ENCODE data around the gene COL11A2. TPM values are rescaled to one million over a fixed set of nuclear protein-coding genes. Genes with fewer than 3 reads are reported as not detected.

COL11A2 gene
- total RNA-seq, 1 experiment from 2014 or later = 7.6 TPM

GRCh38 chr6:33170176-33171015 is 21.9 kb downstream of the COL11A2 start (continued):
- TF ChIP-seq ZBTB33 (IDR thresholded peaks at IDR 0.05; ENCODE audit: extremely low read depth, insufficient replicate concordance, low read length) = no peak
- no peak for TF ChIP-seq RAD21 (IDR thresholded peaks at IDR 0.05; ENCODE audit: low read depth)
- TF ChIP-seq JUND (IDR thresholded peaks at IDR 0.05) = no peak
- TF ChIP-seq ATF3 (IDR thresholded peaks at IDR 0.05) = no peak

- H3K9me2 ChIP-seq (ENCODE audit: insufficient read depth) = no peaks in the 10 kb centered on the region
- TF ChIP-seq POLR2AphosphoS5 (IDR thresholded peaks at IDR 0.05; ENCODE audit: low read depth, low read length) = no peak
- no peak for TF ChIP-seq EGR1 (IDR thresholded peaks at IDR 0.05; ENCODE audit: low read depth)
- TF ChIP-seq SRF (IDR thresholded peaks at IDR 0.05; ENCODE audit: low read depth) = no peak
- no peak for TF ChIP-seq ZNF274 (IDR thresholded peaks at IDR 0.05; ENCODE audit: low read depth, low read length)
- TF ChIP-seq SP1 (IDR thresholded peaks at IDR 0.05; ENCODE audit: low read depth) = no peak
- no peak for TF ChIP-seq ZBTB33 (IDR thresholded peaks at IDR 0.05; ENCODE audit: extremely low read depth, insufficient replicate concordance, low read length)
- TF ChIP-seq ELF1 (IDR thresholded peaks at IDR 0.05; ENCODE audit: borderline replicate concordance, low read depth) = no peak
- no peak for TF ChIP-seq FOSL1 (IDR thresholded peaks at IDR 0.05; ENCODE audit: low read depth)
- H4K20me1 ChIP-seq (ENCODE audit: insufficient read depth) = no peaks in the 10 kb centered on the region
- no TSS peak for BruUV-seq (replicated peaks)
- no peak overlapping the region for H3K4me2 ChIP-seq (ENCODE audit: low read length)
- H2AFZ ChIP-seq (ENCODE audit: low read depth, low read length, poor library complexity, severe bottlenecking) = no peak overlapping the region
- no peak overlapping the region for H3K27ac ChIP-seq (ENCODE audit: low read depth, low read length)
- H3K27me3 ChIP-seq (ENCODE audit: insufficient read depth, low read length) = no peaks in the 10 kb centered on the region
- no peak overlapping the region for H3K4me3 ChIP-seq (replicated peaks in 1 of 2; ENCODE audit: low read depth in 1 of 2, low read length in 2 of 2)
- no peak overlapping the region for H3K9ac ChIP-seq (ENCODE audit: low read length)
- ChIA-PET POLR2A (no interaction called here), CTCF (no interaction called here), RAD21 (ENCODE audit: low non-redundant PET in 1 of 2, low total read pairs in 2 of 2, uncharacterized antibody in 2 of 2, unreplicated experiment in 2 of 2) (no interaction called here)
- H3K36me3 ChIP-seq (ENCODE audit: control insufficient read depth in 1 of 2, insufficient read depth in 2 of 2, low read length in 2 of 2) = no peaks in the 10 kb centered on the region
- DNase-seq (ENCODE audit: low read depth, low spot score) = no peak
- intact Hi-C loops (cut with micrococcal nuclease) = no loop called here
- no peak for ATAC-seq
- H3K9me3 ChIP-seq (ENCODE audit: control insufficient read depth in 1 of 2, insufficient read depth in 1 of 2, low read depth in 1 of 2, low read length in 2 of 2) = no peaks in the 10 kb centered on the region
- no peaks in the 10 kb centered on the region for H3K4me1 ChIP-seq (ENCODE audit: control insufficient read depth in 1 of 2, insufficient read depth in 2 of 2, low read length in 2 of 2)
- no peaks in the 10 kb centered on the region for H3K79me2 ChIP-seq (ENCODE audit: insufficient read depth, low read length)
Observed at GRCh38 chr6:33169291-33170175, 22.7 kb downstream of the COL11A2 start.
